OCI-LY1 (cell line): Measurements from ENCODE around the gene ZNF629.

ENCODE experiments used
- H2AFZ ChIP-seq: fragments of 200-600 bp; sonication (generic), shearing (Covaris generic); 2 replicates; pipeline ENCODE4 v1.6.0; 2014; ENCODE audit warnings: antibody characterized with exemption, mild to moderate bottlenecking, low read length
- H3F3A ChIP-seq: fragments of 200-600 bp; sonication (generic), shearing (Covaris generic); 2 replicates; pipeline ENCODE4 v1.6.0; 2014; ENCODE audit warnings: mild to moderate bottlenecking, antibody characterized with exemption, low read length, moderate library complexity; ENCODE audit not compliant: insufficient read depth
- H3K27ac ChIP-seq: fragments of 200-600 bp; sonication (generic); 2 replicates; pipeline ENCODE4 v1.5.1; 2014; ENCODE audit warnings: low read length, mixed run types, mild to moderate bottlenecking, low read depth; ENCODE audit not compliant: poor library complexity, severe bottlenecking
- H3K27me3 ChIP-seq: fragments of 200-600 bp; sonication (generic); 2 replicates; pipeline ENCODE4 v1.6.0; 2014; ENCODE audit warnings: antibody characterized with exemption, mild to moderate bottlenecking, low read length, moderate library complexity; ENCODE audit not compliant: insufficient read depth
- H3K36me3 ChIP-seq: fragments of 200-600 bp; sonication (generic); 2 replicates; pipeline ENCODE4 v1.6.1; 2014; ENCODE audit warnings: mild to moderate bottlenecking, antibody characterized with exemption, low read length, moderate library complexity, mixed read lengths; ENCODE audit not compliant: insufficient read depth
- H3K4me1 ChIP-seq: fragments of 200-600 bp; sonication (generic); 2 replicates; pipeline ENCODE4 v1.5.1; 2014; ENCODE audit warnings: mild to moderate bottlenecking, low read length, moderate library complexity; ENCODE audit not compliant: insufficient read depth, severe bottlenecking
- H3K4me2 ChIP-seq: fragments of 200-600 bp; sonication (generic), shearing (Covaris generic); 2 replicates; pipeline ENCODE4 v1.6.1; 2014; ENCODE audit warnings: low read length
- H3K4me3 ChIP-seq: fragments of 200-600 bp; sonication (generic); 2 replicates; pipeline ENCODE4 v1.5.1; 2014; ENCODE audit warnings: low read length, low read depth, mild to moderate bottlenecking, mixed read lengths; ENCODE audit not compliant: poor library complexity, severe bottlenecking
- H3K79me2 ChIP-seq: fragments of 200-600 bp; shearing (Covaris generic); 2 replicates; pipeline ENCODE4 v1.6.1; 2016; ENCODE audit warnings: mixed run types, low read length, mixed read lengths; ENCODE audit not compliant: insufficient read depth
- H3K9ac ChIP-seq: fragments of 200-600 bp; sonication (generic), shearing (Covaris generic); 2 replicates; pipeline ENCODE4 v1.6.1; 2014; ENCODE audit warnings: mild to moderate bottlenecking, low read length, mixed read lengths
- H3K9me2 ChIP-seq: fragments of 200-600 bp; sonication (generic), shearing (Covaris generic); 2 replicates; pipeline ENCODE4 v1.6.1; 2014; ENCODE audit warnings: low read depth, mild to moderate bottlenecking, low read length, mixed read lengths
- H3K9me3 ChIP-seq: fragments of 200-600 bp; shearing (Covaris generic); 2 replicates; pipeline ENCODE4 v1.6.1; 2014; ENCODE audit warnings: low read length, mixed read lengths
- H4K20me1 ChIP-seq: fragments of 200-600 bp; sonication (generic), shearing (Covaris generic); 2 replicates; pipeline ENCODE4 v1.6.0; 2016; ENCODE audit warnings: mild to moderate bottlenecking, low read length; ENCODE audit not compliant: insufficient read depth
- EZH2 ChIP-seq: fragments of 200-600 bp; sonication (generic), shearing (Covaris generic); IDR thresholded peaks from 2 replicates; pipeline ENCODE4 v1.8.0; 2017; ENCODE audit warnings: borderline replicate concordance, mixed run types, mild to moderate bottlenecking, antibody characterized with exemption, low read length, moderate library complexity, mixed read lengths
- TF ChIP-seq, protein P1 (sequence below): fragments of 200-600 bp; sonication (generic), shearing (Covaris generic); IDR thresholded peaks from 2 replicates; pipeline ENCODE4 v1.5.1; 2017; ENCODE audit warnings: mild to moderate bottlenecking, antibody characterized with exemption, low read length, moderate library complexity, mixed read lengths

ZNF629 gene

DNA sequence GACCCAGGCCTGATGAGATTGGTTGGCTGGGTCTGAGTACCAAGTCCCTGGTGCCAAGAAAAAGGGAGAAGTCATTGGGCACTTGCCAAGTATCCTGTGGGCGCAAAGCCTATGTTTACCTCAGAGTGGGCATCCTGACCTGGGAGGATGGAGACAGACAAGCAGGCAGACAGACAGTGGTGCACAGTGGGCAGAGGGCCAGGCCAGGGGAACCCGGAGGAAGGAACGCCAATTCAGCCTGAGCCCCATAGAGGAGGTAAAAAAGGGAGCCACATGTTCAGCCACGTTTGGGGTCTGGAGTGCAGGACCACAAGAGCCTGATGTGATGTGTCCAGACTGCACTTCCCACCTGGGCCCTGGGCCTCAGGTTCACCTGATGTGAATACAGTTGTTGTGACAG is 33.4 kb downstream of the ZNF629 start:
- Histone ChIP-seq H3K4me1 (peaks cover 8% of the 10 kb centered on the region), H3K9me2 (no peaks in the 10 kb centered on the region), H3K79me2 (peaks cover 12% of the 10 kb centered on the region), H3K9me3 (no peaks in the 10 kb centered on the region), H3K4me3 (no peak overlapping the region), H3K4me2 (no peak overlapping the region), H3F3A (no peaks in the 10 kb centered on the region), H3K9ac (no peak overlapping the region), H3K27me3 (no peaks in the 10 kb centered on the region), H4K20me1 (no peaks in the 10 kb centered on the region), H3K27ac (no peak overlapping the region), H3K36me3 (peaks cover 63% of the 10 kb centered on the region), H2AFZ (no peak overlapping the region)
- TF ChIP-seq EZH2 = no peak
- TF ChIP-seq, protein P1, sequence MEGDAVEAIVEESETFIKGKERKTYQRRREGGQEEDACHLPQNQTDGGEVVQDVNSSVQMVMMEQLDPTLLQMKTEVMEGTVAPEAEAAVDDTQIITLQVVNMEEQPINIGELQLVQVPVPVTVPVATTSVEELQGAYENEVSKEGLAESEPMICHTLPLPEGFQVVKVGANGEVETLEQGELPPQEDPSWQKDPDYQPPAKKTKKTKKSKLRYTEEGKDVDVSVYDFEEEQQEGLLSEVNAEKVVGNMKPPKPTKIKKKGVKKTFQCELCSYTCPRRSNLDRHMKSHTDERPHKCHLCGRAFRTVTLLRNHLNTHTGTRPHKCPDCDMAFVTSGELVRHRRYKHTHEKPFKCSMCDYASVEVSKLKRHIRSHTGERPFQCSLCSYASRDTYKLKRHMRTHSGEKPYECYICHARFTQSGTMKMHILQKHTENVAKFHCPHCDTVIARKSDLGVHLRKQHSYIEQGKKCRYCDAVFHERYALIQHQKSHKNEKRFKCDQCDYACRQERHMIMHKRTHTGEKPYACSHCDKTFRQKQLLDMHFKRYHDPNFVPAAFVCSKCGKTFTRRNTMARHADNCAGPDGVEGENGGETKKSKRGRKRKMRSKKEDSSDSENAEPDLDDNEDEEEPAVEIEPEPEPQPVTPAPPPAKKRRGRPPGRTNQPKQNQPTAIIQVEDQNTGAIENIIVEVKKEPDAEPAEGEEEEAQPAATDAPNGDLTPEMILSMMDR = no peak

DNA sequence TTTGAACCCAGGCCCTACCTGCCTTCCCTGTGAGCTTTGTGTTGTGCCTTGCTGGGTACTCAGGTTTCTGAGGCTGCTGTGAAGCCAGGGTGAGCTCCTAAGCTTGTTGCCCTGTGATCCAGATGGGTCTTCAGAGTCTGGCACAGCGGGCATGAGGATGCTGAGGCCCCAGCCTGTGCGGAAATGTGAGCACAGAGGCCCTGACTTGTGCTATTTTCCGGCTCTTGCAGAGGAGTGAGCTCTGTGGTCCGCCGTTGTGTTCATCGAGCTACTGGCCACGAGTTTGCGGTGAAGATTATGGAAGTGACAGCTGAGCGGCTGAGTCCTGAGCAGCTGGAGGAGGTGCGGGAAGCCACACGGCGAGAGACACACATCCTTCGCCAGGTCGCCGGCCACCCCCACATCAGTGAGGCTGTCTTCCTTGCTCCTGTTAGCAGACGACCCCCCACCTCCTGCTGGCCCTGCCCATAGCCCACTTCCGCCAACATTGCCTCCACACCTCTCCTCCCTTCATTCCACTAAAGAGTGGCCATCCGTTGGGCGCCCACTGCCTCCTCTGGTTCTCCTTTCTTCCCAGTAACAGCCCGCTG is 36.0 kb downstream of the ZNF629 start:
- no peak overlapping the region for H3K4me3 ChIP-seq
- H3K36me3 ChIP-seq = peaks cover 46% of the 10 kb centered on the region
- peaks cover 4% of the 10 kb centered on the region; the same call in 1 of the 2 replicates for H3F3A ChIP-seq
- H3K9me3 ChIP-seq = no peaks in the 10 kb centered on the region
- no peak overlapping the region for H3K4me2 ChIP-seq
- no peak overlapping the region for H3K9ac ChIP-seq
- no peaks in the 10 kb centered on the region for H3K27me3 ChIP-seq
- H3K4me1 ChIP-seq = peaks cover 17% of the 10 kb centered on the region
- TF ChIP-seq EZH2 = no peak
- TF ChIP-seq, protein P1 = no peak
- H2AFZ ChIP-seq = no peak overlapping the region
- no peaks in the 10 kb centered on the region for H3K9me2 ChIP-seq
- H3K79me2 ChIP-seq = peaks cover 14% of the 10 kb centered on the region
- no peaks in the 10 kb centered on the region for H4K20me1 ChIP-seq
- H3K27ac ChIP-seq = no peak overlapping the region

DNA sequence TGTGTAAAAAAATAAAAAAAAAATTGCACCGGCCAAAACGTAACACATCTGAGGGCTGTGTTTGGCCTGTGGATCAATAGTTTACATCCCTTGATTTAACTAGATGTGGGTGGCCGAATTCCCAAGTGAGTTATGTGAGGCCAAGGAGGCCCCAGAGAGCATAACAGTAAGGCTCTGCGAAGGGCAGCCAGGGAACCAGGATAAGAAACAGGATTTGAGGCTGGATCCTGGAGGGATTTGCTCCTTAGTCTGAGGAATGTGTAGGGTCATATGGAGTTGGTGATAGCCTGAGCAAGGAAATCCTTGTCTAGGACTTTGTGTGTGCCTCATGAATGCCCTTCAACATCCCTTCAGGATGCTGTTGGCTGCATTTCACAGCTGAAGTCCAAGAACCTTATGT is 36.8 kb downstream of the ZNF629 start:
- Histone ChIP-seq H3F3A (peaks cover 4% of the 10 kb centered on the region; the same call in 1 of the 2 replicates), H3K9me3 (no peaks in the 10 kb centered on the region), H2AFZ (no peak overlapping the region), H3K4me2 (no peak overlapping the region), H3K9ac (no peak overlapping the region; the same call in 1 of the 2 replicates), H3K9me2 (no peaks in the 10 kb centered on the region), H3K27ac (no peak overlapping the region), H3K36me3 (peaks cover 45% of the 10 kb centered on the region), H3K79me2 (peaks cover 14% of the 10 kb centered on the region), H3K27me3 (no peaks in the 10 kb centered on the region), H4K20me1 (no peaks in the 10 kb centered on the region), H3K4me3 (no peak overlapping the region), H3K4me1 (peaks cover 17% of the 10 kb centered on the region)
- no peak for TF ChIP-seq EZH2
- TF ChIP-seq, protein P1 = no peak
